KOPT-K1 (cell line): ENCODE measurements around the gene ARL8B.
A peak's percentile ranks its signal among the peaks of the same experiment; 100 is the strongest.
"Not testable (repeated sequence)": the region's sequence is repeated elsewhere in the genome, so short reads cannot be mapped to it uniquely, and the experiment has no call there.

Experiments used
- H3K27ac ChIP-seq: fragments of 200-600 bp; sonication (generic); 2 replicates; pipeline ENCODE4 v1.5.1; 2016; ENCODE audit warnings: antibody characterized with exemption, mild to moderate bottlenecking, low read depth, low read length; ENCODE audit not compliant: poor library complexity, severe bottlenecking
- H3K36me3 ChIP-seq: fragments of 200-600 bp; sonication (generic); 2 replicates; pipeline ENCODE4 v1.5.1; 2017; ENCODE audit warnings: antibody characterized with exemption, mild to moderate bottlenecking, low read length, moderate library complexity; ENCODE audit not compliant: insufficient read depth
- H3K9me3 ChIP-seq: fragments of 200-600 bp; sonication (generic); 2 replicates; pipeline ENCODE4 v1.5.1; 2017; ENCODE audit warnings: antibody characterized with exemption, low read length, mild to moderate bottlenecking; ENCODE audit not compliant: insufficient read depth, poor library complexity, severe bottlenecking

ARL8B gene

DNA sequence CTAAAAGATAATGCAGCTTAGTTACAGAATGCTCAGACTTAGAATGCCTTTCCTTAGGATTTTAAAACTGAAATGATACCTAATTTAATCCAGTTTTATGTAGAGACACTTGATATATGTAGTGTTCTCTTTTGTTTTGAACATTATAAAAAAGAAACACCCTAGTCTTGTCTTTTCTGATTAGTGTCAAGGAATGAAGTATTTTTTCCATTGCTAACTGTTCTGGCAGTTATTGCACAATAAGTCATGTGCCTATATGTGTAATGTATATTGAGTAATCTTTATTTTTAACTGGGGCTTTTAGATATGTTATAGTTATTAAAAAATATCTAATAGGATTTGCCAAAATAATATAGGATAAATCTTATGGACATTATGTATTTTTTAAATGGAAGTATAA lies 4.5 kb downstream of the ARL8B start:
- Histone ChIP-seq H3K36me3 (peaks cover 33% of the 10 kb centered on the region), H3K27ac (no peak overlapping the region), H3K9me3 (no peaks in the 10 kb centered on the region)

DNA sequence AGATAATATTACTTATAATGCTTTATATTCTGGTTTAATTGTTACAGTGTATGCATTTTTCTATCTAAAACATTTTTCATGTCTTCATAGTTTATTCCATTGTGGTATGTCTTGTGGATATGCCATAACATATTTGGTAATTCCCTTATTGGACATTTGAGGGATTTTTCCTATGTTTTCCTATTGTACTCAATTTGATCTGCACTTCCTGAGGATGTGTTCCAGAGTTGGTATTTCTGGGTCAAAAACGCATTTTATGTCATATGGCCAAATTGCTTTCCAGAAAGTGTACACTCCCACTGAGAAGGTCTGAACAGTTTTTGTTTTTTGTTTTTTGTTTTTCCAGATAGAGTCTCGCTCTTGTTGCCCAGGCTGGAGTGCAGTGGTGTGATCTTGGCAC lies 6.8 kb downstream of the ARL8B start:
- Histone ChIP-seq H3K9me3 (no peaks in the 10 kb centered on the region), H3K27ac (no peak overlapping the region), H3K36me3 (peaks cover 35% of the 10 kb centered on the region)

DNA sequence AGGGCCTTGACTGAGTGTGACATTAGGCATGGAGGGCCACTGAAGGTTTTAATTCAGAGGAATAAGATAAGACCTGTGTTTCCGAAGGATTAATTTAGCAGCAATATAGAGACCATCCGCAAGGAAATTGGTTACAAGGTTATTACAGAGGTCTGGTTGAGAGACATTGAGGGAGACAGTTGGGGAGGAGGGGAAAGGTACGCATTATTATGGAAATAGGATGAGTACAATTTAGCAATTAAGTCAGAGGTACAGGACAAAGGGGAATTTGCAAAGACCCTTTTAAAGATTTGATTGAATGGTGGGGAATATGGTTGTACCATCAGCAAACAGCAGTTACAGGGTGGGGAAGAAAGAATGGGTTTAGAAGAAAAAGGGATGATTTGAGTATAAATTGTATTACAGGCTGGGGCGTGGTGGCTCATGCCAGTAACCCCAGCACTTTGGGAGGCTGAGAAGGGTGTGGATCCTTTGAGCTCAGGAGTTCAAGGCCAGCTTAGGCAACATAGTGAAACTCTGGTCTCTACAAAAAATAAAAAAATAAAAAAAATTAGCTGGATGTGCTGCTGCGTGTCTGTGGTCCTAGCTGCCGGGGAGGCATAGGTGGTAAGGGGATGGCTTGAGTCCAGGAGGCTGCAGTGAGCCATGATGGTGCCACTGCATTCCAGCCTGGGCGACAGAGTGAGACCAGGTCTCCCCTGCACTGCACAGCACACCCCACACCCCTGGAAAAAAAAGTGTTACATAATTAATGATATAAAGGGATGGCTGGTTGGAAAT lies 11.3 kb downstream of the ARL8B start:
- Histone ChIP-seq H3K9me3 (no peaks in the 10 kb centered on the region), H3K27ac (no peak overlapping the region), H3K36me3 (peaks cover 21% of the 10 kb centered on the region)

DNA sequence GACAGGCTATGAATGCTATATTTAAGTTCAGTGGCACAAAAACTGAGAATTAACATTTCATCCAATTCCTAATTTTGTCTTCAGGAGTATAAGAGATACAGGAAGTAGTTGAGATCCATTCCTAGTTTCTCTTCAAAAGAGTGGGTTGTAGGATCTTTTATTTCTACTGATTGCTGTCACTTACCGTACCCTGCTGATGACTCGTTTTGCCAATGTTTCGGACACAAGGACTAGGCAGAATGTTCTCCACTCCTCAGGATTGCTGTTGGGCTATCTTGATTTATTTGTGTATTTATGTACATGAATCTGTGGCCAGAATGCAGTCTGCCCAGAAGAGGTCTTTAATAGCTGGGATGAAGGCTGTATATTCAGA lies 11.9 kb downstream of the ARL8B start:
- Histone ChIP-seq H3K27ac (no peak overlapping the region), H3K36me3 (peaks cover 20% of the 10 kb centered on the region), H3K9me3 (no peaks in the 10 kb centered on the region)

DNA sequence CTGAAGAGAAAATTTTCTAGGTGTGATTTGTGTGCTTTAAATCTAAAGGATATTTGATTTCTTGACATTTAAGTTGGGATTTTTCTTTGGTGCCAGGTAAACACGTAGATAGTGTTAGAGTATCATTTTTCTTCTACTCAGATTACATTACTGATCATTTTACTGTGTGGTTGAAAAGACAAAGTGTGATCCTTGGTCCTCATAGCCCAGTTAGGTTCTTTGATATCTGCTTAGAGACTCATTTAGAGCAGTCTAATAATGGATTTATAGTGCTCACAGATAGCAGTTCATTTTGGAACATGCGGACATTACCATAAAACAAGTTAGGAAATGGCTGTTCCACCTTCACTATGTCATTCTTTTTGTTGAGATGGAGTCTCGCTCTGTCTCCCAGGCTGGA lies 12.4 kb downstream of the ARL8B start:
- peaks cover 15% of the 10 kb centered on the region for H3K36me3 ChIP-seq
- no peaks in the 10 kb centered on the region for H3K9me3 ChIP-seq
- H3K27ac ChIP-seq = no peak overlapping the region

DNA sequence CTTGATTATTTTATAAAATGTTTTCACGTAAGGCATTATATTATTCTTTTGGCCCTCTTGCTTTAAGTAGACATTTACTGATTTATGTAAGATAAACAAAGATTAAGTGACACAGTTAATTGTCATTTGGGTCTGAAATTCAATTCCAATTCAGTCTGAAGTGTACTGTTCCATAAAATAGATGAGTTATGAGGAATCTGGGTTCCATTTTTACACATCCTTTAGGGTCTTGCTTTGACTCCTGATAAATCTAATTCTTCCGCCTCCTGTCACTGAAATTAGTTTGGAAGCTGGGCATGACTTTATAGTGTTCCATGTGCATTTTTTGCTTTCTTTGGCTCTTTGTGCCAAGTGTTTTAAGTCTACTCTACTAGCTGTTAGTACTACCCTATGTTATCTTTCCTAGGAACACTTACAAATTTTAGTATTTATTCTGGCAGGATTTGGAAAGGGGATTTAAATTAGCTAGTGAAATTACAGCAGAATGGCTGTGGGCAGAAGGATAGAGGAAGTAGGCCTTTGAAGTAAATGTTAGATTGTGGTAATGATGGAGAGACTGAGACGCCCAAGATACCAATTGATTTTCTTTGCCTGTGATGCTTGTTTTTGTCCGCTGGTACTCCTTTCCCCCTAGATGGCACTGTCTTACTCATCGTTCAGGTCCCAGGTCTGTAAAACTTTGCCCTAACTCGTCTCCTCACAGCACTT lies 14.3 kb downstream of the ARL8B start:
- peak overlapping the region; percentile 36 for H3K27ac ChIP-seq
- H3K36me3 ChIP-seq = peaks cover 19% of the 10 kb centered on the region
- peaks cover 7% of the 10 kb centered on the region for H3K9me3 ChIP-seq

DNA sequence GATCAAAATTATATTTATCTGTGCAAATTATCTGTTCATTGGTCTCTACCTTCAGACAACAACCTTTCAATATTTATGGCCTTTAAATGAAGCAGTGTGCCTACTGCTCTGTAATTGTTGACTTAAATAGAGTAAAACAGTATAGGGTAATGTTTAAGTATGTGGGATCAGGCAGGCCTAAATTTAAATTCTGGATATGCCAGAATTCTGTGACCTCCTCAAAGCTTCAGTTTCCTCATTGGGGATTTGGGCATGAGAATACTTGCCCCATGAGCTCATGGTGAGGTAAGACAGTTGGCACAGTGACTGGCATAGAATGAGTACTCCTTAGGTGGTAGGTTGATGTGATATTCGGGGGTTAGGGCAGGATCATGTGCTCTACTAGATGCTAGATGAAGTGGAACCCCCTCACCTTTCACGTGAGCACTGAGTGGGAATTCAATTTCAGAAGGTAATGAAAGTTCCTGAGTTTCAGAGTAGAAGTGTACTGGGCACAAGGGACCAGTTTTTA lies 14.9 kb downstream of the ARL8B start:
- peak overlapping the region; percentile 36 for H3K27ac ChIP-seq

DNA sequence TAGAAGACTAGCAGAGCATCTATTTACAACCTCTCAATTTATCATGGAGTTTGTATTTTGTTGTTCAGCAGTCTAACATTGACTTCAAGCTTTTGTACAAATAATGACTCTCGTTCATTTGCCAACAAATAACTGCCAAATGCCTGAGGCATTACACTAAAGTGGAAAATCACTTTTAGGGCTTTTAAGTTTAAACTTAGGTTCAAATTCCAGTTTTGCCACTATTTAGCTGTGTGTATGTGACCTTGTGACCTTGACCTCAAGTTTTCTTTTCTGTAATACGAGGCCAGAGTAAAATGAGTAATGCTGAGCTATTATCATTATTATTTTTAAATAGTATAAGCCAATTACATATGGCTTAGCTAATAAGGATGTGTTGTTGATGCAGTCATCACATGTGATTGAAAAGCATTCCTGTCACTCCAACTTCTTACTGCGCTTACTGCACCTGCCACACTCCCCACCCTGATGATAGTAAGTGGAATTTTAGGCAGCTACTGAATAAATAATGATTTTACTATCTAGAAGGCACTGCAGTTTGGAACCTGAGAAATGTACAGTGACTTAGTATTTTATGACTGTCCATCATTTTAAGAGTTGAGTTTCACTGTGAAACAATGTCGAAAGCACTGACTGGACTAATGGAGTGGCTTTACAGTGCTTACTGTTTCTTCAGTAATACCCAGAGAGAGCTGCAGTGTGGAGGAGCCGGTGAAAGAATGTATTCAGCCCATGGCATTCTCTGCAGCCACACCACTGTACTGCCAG lies 16.3 kb downstream of the ARL8B start:
- Histone ChIP-seq H3K27ac (no peak overlapping the region), H3K9me3 (peaks cover 21% of the 10 kb centered on the region), H3K36me3 (peaks cover 37% of the 10 kb centered on the region)

More for the DNA sequence above, 14.9 kb downstream of the ARL8B start:
- H3K9me3 ChIP-seq = peaks cover 7% of the 10 kb centered on the region
- peaks cover 24% of the 10 kb centered on the region for H3K36me3 ChIP-seq

DNA sequence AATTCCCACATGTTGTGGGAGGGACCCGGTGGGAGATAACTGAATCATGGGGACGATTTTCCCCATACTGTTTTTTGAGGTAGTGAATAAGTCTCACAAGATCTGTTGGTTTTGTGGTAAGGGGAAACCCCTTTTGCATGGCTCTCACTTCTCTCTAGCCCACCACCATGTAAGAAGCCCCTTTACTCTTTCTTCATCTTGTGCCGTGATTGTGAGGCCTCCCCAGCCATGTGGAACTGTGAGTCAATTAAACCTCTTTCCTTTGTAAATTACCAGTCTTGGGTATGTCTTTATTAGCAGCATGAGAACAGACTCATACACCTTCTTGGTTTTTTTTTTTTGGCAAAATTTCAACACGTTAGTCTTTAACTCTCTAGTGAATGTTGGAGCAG lies 18.1 kb downstream of the ARL8B start:
- Histone ChIP-seq H3K9me3 (peaks cover 38% of the 10 kb centered on the region), H3K36me3 (peaks cover 55% of the 10 kb centered on the region), H3K27ac (no peak overlapping the region)

DNA sequence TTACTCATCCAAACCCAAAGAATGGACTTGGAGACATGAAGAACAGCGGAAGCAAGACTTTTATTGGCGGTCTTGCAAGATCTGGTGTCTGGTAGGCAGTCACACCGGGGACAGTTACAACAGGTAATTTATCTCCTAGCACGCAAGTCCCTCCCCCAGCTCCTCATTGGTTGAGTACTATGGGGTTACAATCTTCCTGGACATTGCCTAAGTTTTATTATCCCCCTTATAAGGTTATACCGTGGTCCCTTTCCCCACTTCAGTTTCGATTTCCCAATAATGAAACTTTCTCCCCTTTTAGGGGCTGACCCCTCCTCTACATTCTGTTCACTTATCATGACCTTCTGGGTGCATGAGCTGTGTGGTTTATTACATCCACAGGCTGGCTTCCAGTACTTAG lies 18.7 kb downstream of the ARL8B start:
- Histone ChIP-seq H3K9me3 (peaks cover 44% of the 10 kb centered on the region), H3K27ac (no peak overlapping the region), H3K36me3 (peaks cover 60% of the 10 kb centered on the region)

DNA sequence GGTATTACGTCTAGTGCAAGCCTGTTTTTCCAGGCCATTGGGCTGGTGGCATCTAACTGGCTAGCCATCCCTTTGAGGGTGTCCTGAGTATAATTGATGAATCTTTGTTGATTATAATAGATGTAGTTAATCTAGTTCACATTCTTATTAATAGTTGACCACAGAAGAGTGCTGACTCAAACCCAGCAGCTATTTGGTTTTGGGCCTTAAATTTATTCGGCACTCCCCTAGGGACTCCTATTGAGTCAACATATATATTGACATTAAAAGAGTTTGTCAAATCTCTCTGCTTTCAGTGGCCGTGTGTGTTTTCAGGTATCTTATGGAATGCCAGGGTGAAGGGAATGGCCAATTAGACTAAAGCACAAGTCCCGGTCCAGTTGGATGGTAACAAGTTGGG lies 19.7 kb downstream of the ARL8B start:
- no peak overlapping the region for H3K27ac ChIP-seq
- peaks cover 62% of the 10 kb centered on the region for H3K36me3 ChIP-seq
- H3K9me3 ChIP-seq = peaks cover 53% of the 10 kb centered on the region

DNA sequence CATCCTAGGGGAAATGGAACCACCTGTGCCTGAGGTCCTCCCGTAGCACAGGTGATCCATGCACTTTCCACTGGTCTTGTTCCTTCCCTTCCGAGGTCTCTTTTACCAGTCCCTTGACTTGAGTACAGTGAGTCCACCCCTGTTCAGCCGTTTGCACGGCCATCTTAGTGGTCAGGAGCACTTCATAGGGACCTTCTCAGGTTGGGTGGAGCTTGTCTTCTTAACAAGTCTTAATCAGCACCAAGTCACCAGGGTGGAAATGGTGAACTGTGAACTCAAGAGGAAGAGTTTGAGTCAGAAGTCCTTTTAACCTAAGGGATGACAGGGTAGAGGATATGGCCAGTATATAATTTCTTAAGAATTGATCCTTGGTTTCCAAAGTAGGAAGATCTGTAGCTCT lies 21.4 kb downstream of the ARL8B start:
- Histone ChIP-seq H3K9me3 (peaks cover 53% of the 10 kb centered on the region), H3K36me3 (peaks cover 62% of the 10 kb centered on the region), H3K27ac (no peak overlapping the region)

DNA sequence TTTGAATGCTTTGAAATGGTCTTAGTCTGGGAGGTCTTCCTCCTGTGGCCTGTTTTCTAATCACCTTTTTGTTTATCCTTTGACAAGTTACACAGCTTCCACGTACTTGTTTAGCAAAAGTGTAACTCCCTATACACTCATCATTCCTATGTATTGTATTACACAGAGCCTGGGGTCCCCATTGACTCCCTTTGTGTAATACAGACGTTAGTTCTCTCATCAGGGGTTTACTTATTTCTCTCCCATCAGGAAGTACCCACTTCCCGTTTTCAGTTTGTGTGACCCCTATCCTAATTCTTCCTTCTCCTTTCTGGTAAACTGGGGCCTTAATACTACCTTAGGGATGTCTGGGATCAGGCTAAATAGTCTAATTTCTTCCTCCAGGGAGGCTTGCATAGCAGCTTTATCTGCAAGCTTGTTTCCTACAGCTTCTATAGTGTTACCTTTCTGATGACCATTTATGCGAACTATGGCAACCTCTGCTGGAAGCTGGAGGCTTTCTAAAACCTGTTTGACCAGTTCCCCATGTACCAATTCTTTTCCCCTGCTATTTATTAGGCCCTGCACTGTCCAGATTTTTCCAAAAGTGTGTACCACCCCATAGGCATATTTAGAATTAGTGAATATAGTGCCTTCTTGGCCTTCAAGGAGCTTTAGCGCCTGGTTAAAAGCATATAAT lies 22.4 kb downstream of the ARL8B start:
- Histone ChIP-seq H3K9me3 (peaks cover 53% of the 10 kb centered on the region), H3K27ac (no peak overlapping the region), H3K36me3 (peaks cover 62% of the 10 kb centered on the region)

DNA sequence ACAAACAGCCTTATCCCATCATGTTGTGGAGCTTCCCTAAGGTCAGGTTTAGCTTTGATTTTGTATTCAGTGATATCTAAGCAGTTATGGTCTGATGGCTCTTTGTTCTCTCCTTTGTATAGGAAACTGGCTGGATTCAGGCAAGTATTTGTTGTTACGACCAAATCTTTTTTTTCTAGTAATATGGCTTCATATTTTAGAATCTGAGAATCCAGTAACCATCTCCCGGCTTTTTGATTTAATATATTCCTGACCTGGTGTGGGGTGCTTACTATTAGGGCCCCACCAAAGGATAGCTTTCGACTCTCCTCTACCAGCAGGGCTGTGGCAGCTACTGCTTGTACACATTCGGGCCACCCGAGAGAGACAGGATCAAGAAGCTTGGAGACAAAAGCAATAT lies 23.0 kb downstream of the ARL8B start:
- Histone ChIP-seq H3K36me3 (peaks cover 58% of the 10 kb centered on the region), H3K9me3 (peaks cover 53% of the 10 kb centered on the region), H3K27ac (no peak overlapping the region)

DNA sequence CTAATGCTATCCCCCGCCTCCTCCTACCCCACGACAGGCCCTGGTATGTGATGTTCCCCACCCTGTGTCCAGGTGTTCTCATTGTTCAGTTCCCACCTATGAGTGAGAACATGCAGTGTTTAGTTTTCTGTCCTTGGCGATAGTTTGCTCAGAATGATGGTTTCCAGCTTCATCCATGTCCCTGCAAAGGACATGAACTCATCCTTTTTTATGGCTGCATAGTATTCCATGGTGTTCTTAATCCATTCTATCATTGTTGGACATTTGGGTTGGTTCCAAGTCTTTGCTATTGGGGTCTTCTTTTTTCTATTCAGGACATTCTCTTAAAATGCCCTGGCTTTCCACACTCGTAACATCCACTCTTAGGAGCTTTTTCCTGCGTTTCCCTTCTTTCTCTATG lies 25.1 kb downstream of the ARL8B start:
- H3K27ac ChIP-seq = not testable (repeated sequence)
- Histone ChIP-seq H3K36me3 (peaks cover 38% of the 10 kb centered on the region), H3K9me3 (peaks cover 50% of the 10 kb centered on the region)
